ENCODE measurements around the gene FYN.

FYN gene

GRCh38 chr6:111842271-111842822, 30.9 kb downstream of the FYN start:
- Histone ChIP-seq H3K9me3 (ENCODE audit: insufficient read depth, low read length, severe bottlenecking) (no peaks in the 10 kb centered on the region), H3K9ac (ENCODE audit: low read depth, low read length) (no peak overlapping the region), H3K27ac (ENCODE audit: low read length) (peak overlapping the region; percentile 24), H3K4me1 (ENCODE audit: insufficient read depth, low read length) (peaks cover 41% of the 10 kb centered on the region), H3K4me2 (ENCODE audit: insufficient read depth, low read length) (no peak overlapping the region), H2AFZ (ENCODE audit: low read depth, low read length) (no peak overlapping the region), H3K4me3 (ENCODE audit: low read depth in 1 of 2, low read length in 2 of 2) (no peak overlapping the region), H4K20me1 (ENCODE audit: insufficient read depth, low read length) (peaks cover 61% of the 10 kb centered on the region), H3K79me2 (ENCODE audit: insufficient read depth, low read length) (peaks cover 90% of the 10 kb centered on the region), H3K36me3 (ENCODE audit: insufficient read depth, low read length) (peaks cover 58% of the 10 kb centered on the region), H3K27me3 (ENCODE audit: insufficient read depth, low read length, poor library complexity) (no peaks in the 10 kb centered on the region)
- no peak for ATAC-seq (ENCODE audit: insufficient read depth, low read depth)
- no peak for DNase-seq
- TF ChIP-seq CTCF (IDR thresholded peaks at IDR 0.05; ENCODE audit: borderline replicate concordance, extremely low read depth, low read length, poor library complexity, severe bottlenecking), result no peak
- TF ChIP-seq EZH2 (IDR thresholded peaks at IDR 0.05; ENCODE audit: borderline replicate concordance, low read depth, low read length, severe bottlenecking), result no peak

- Histone ChIP-seq H3K9ac (ENCODE audit: low read depth, low read length) (no peak overlapping the region), H2AFZ (ENCODE audit: low read depth, low read length) (no peak overlapping the region), H3K9me3 (ENCODE audit: insufficient read depth, low read length, severe bottlenecking) (no peaks in the 10 kb centered on the region), H4K20me1 (ENCODE audit: insufficient read depth, low read length) (peaks cover 58% of the 10 kb centered on the region), H3K4me3 (ENCODE audit: low read depth in 1 of 2, low read length in 2 of 2) (no peak overlapping the region), H3K36me3 (ENCODE audit: insufficient read depth, low read length) (peaks cover 60% of the 10 kb centered on the region), H3K4me1 (ENCODE audit: insufficient read depth, low read length) (peaks cover 36% of the 10 kb centered on the region), H3K27me3 (ENCODE audit: insufficient read depth, low read length, poor library complexity) (no peaks in the 10 kb centered on the region), H3K27ac (ENCODE audit: low read length) (peak overlapping the region; percentile 24), H3K4me2 (ENCODE audit: insufficient read depth, low read length) (no peak overlapping the region), H3K79me2 (ENCODE audit: insufficient read depth, low read length) (peaks cover 87% of the 10 kb centered on the region)
- peak; percentile 76 for DNase-seq
- ATAC-seq (ENCODE audit: insufficient read depth, low read depth), result peak; percentile 64
- TF ChIP-seq EZH2 (IDR thresholded peaks at IDR 0.05; ENCODE audit: borderline replicate concordance, low read depth, low read length, severe bottlenecking), result no peak
- TF ChIP-seq CTCF (IDR thresholded peaks at IDR 0.05; ENCODE audit: borderline replicate concordance, extremely low read depth, low read length, poor library complexity, severe bottlenecking), result no peak
Measured at GRCh38 chr6:111841822-111842221, 31.4 kb downstream of the FYN start.

GRCh38 chr6:111840803-111841202, 32.4 kb downstream of the FYN start:
- Histone ChIP-seq H3K79me2 (ENCODE audit: insufficient read depth, low read length) (peaks cover 84% of the 10 kb centered on the region), H3K9ac (ENCODE audit: low read depth, low read length) (no peak overlapping the region), H3K27me3 (ENCODE audit: insufficient read depth, low read length, poor library complexity) (no peaks in the 10 kb centered on the region), H3K4me2 (ENCODE audit: insufficient read depth, low read length) (no peak overlapping the region), H3K4me3 (ENCODE audit: low read depth in 1 of 2, low read length in 2 of 2) (no peak overlapping the region), H3K9me3 (ENCODE audit: insufficient read depth, low read length, severe bottlenecking) (no peaks in the 10 kb centered on the region), H2AFZ (ENCODE audit: low read depth, low read length) (no peak overlapping the region), H3K36me3 (ENCODE audit: insufficient read depth, low read length) (peaks cover 50% of the 10 kb centered on the region), H3K27ac (ENCODE audit: low read length) (no peak overlapping the region; the same call in 1 of the 2 replicates), H4K20me1 (ENCODE audit: insufficient read depth, low read length) (peaks cover 51% of the 10 kb centered on the region), H3K4me1 (ENCODE audit: insufficient read depth, low read length) (peaks cover 27% of the 10 kb centered on the region)
- ATAC-seq (ENCODE audit: insufficient read depth, low read depth) (no peak), DNase-seq (no peak)
- TF ChIP-seq CTCF (IDR thresholded peaks at IDR 0.05; ENCODE audit: borderline replicate concordance, extremely low read depth, low read length, poor library complexity, severe bottlenecking) (no peak), EZH2 (IDR thresholded peaks at IDR 0.05; ENCODE audit: borderline replicate concordance, low read depth, low read length, severe bottlenecking) (no peak)
